Muscle layer of duodenum (tissue), 2 donors: Measurements from ENCODE around the gene TMEM200B.
"Not testable (repeated sequence)": the region's sequence is repeated elsewhere in the genome, so short reads cannot be mapped to it uniquely, and the experiment has no call there.

ENCODE experiments used
- H3K27ac ChIP-seq: one replicate; pipeline ENCODE4 v1.7.0; 2013; ENCODE audit warnings: mild to moderate bottlenecking, low read length
- H3K27me3 ChIP-seq: one replicate; pipeline ENCODE4 v1.7.0; 2013; ENCODE audit warnings: low read depth, mild to moderate bottlenecking, control low read depth, low read length
- H3K36me3 ChIP-seq, 2 donors: one replicate each; pipeline ENCODE4 v1.7.0; 2013; ENCODE audit warnings: low read length in 2 of 2, control low read depth in 1 of 2, mild to moderate bottlenecking in 1 of 2; ENCODE audit not compliant: insufficient read depth in 2 of 2, control insufficient read depth in 1 of 2
- H3K4me1 ChIP-seq, 2 donors: one replicate each; pipeline ENCODE4 v1.7.0; 2013; ENCODE audit warnings: low read length in 2 of 2, mild to moderate bottlenecking in 2 of 2, control low read depth in 1 of 2, moderate library complexity in 1 of 2; ENCODE audit not compliant: insufficient read depth in 2 of 2, control insufficient read depth in 1 of 2
- H3K4me3 ChIP-seq, 2 donors: one replicate each; pipeline ENCODE4 v1.7.0; 2013; ENCODE audit warnings: low read length in 2 of 2, low read depth in 1 of 2, mild to moderate bottlenecking in 1 of 2
- H3K9me3 ChIP-seq, 2 donors: one replicate each; pipeline ENCODE4 v1.7.0; 2013; ENCODE audit warnings: low read length in 2 of 2, control low read depth in 1 of 2, mild to moderate bottlenecking in 1 of 2; ENCODE audit not compliant: control insufficient read depth in 1 of 2
- donor health status: healthy.

TMEM200B gene

GRCh38 chr1:29081201-29081600 is 42.5 kb downstream of the TMEM200B start:
- Histone ChIP-seq H3K27ac (no peak overlapping the region), H3K4me3 (no peak overlapping the region), H3K27me3 (no peaks in the 10 kb centered on the region), H3K9me3 (no peaks in the 10 kb centered on the region), H3K4me1 (no peaks in the 10 kb centered on the region), H3K36me3 (no peaks in the 10 kb centered on the region)

DNA sequence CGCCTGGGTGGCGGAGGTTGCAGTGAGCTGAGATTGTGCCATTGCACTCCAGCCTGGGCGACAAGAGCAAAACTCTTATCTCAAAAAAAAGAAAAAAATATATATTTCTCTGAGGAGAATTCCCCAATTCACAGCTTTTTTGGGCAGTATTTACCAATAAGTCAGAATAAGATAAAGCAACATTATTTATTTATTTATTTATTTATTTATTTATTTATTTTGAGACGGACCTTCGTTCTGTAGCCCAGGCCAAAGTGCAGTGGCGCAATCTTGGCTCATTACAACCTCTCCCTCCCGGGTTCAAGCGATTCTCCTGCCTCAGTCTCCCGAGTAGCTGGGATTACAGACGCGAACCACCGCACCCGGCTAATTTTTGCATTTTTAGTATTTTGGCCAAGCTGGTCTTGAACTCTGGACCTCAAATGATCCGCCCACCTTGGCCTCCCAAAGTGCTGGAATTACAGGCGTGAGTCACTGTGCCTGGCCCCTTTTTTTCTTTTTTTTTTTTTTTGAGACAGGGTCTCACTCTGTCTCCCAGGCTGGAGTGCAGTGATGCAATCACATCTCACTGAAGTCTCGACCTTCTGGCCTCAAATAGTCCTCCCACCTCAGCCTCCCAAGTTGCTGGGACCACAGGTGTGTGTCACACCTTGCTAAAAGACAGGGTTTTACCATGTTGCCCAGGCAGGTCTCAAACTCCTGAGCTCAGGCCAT is 43.6 kb downstream of the TMEM200B start:
- H3K36me3 ChIP-seq, H3K27ac ChIP-seq, H3K9me3 ChIP-seq, H3K4me1 ChIP-seq, H3K27me3 ChIP-seq, H3K4me3 ChIP-seq: not testable (repeated sequence)

DNA sequence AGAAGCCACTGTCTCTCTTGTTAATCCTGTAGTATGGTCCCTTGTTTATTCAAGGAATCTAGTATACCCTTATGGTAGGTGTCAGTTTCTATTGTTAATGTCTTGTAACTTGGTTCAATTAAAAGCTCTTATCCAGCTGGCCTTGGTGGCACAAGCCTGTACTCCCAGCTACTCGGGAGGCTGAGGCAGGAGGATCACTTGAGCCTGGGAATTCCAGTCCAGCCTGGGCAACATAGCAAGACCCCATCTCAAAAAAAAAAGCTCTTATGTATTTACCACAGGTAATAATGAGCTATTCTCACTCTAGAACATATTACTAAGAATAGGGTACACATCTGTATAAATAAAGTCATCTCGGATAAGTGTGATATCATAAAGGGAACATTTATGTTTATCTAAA is 46.5 kb downstream of the TMEM200B start:
- no peaks in the 10 kb centered on the region for H3K36me3 ChIP-seq
- H3K27me3 ChIP-seq: no peaks in the 10 kb centered on the region
- no peak overlapping the region for H3K27ac ChIP-seq
- no peaks in the 10 kb centered on the region for H3K4me1 ChIP-seq
- no peak overlapping the region for H3K4me3 ChIP-seq
- H3K9me3 ChIP-seq: no peaks in the 10 kb centered on the region
